Heart left ventricle (tissue), 16 donors: Measurements from ENCODE around the gene MRPL14. TPM values are rescaled to one million over a fixed set of nuclear protein-coding genes. Genes with fewer than 3 reads are reported as not detected.

Experiments used
- ATAC-seq, 4 donors: fragments of 200-7000 bp; cut with Tn5 transposase; one replicate each; pipeline ENCODE4 v1.9.1; 2020 to 2022; ENCODE audit warnings: moderate library complexity in 4 of 4, mild to moderate bottlenecking in 3 of 4, moderate number of reproducible peaks in 1 of 4
- DNase-seq, 5 donors: peaks; one replicate each; pipeline ENCODE4 v3.0.0-alpha.2; 2020
- H3K27ac ChIP-seq, 12 donors: fragments of 200-600 bp; sonication (generic) in 4 of 12; one replicate each; pipeline versions ENCODE4 v1.5.0 to v1.8.0; 2016 to 2022; ENCODE audit warnings: mild to moderate bottlenecking in 2 of 12
- H3K27me3 ChIP-seq, 9 donors: fragments of 200-600 bp; sonication (generic) in 2 of 9; one replicate each; pipeline versions ENCODE4 v1.5.1 to v1.8.0; 2016 to 2022; ENCODE audit warnings: mild to moderate bottlenecking in 3 of 9
- H3K36me3 ChIP-seq, 9 donors: fragments of 200-600 bp; sonication (generic) in 2 of 9; one replicate each; pipeline versions ENCODE4 v1.5.0 to v1.8.0; 2018 to 2022; ENCODE audit warnings: mild to moderate bottlenecking in 2 of 9
- H3K4me1 ChIP-seq, 12 donors: fragments of 200-600 bp; sonication (generic) in 4 of 12; one replicate each; pipeline versions ENCODE4 v1.5.0 to v1.8.0; 2016 to 2022; ENCODE audit warnings: mild to moderate bottlenecking in 3 of 12
- H3K4me3 ChIP-seq, 12 donors: fragments of 200-600 bp; sonication (generic) in 4 of 12; one replicate each; pipeline versions ENCODE4 v1.5.0 to v1.8.0; 2017 to 2022; ENCODE audit warnings: mild to moderate bottlenecking in 9 of 12, moderate library complexity in 4 of 12
- H3K9me3 ChIP-seq, 12 donors: fragments of 200-600 bp; sonication (generic) in 4 of 12; one replicate each; pipeline versions ENCODE4 v1.5.0 to v1.8.0; 2016 to 2022; ENCODE audit warnings: mild to moderate bottlenecking in 1 of 12
- POLR2A ChIP-seq, 2 donors: fragments of 450-650 bp; IDR thresholded peaks; one replicate each; pipeline ENCODE4 v1.6.1; 2017; ENCODE audit warnings: antibody characterized with exemption in 2 of 2, mild to moderate bottlenecking in 2 of 2, moderate library complexity in 2 of 2
- WGBS, 4 donors: extraction: QIAGEN DNeasy Blood & Tissue Kit in 2 of 4; methylation state at CpG; one replicate each; pipeline versions ENCODE4 v1.1.5 to v1.1.7; 2013 to 2018; 5-methylcytosine and 5-hydroxymethylcytosine counted together
- intact Hi-C, 10 donors: fragments of 100-400 bp; cut with DNase I; formaldehyde crosslinking; loops; one replicate each; pipeline versions ENCODE4 v1.11.1 to v1.14.2; 2022
- long read RNA-seq, 3 donors: library from polyadenylated mRNA; unstranded; transcript quantifications; one replicate each; pipeline ENCODE4 v2.0.0, GENCODE V29; 2020 to 2021
- polyA plus RNA-seq, 2 donors: library from polyadenylated mRNA; stranded (reverse); fragments of 200-250 nt; gene quantifications; one replicate each; pipeline ENCODE4 v1.2.3, GENCODE V29; 2013
- total RNA-seq, 9 donors: library from RNA; depleted of rRNA in 2 of 9; stranded (reverse); fragments of >200 nt in 2 of 9; fragmentation: NEBNext Ultra II Directional in 3 of 9; extraction: Animal tissue kit (Norgen Biotek cat#: 25700) in 3 of 9; gene quantifications; one replicate each; pipeline versions ENCODE4 v1.1.0 to v1.2.4, GENCODE V29; 2016 to 2023
- TF ChIP-seq, protein P1 (sequence below), 12 donors: fragments of 200-600 bp; sonication (generic) in 4 of 12; IDR thresholded peaks; one replicate each; pipeline versions ENCODE4 v1.5.0 to v1.8.0; 2018 to 2022; ENCODE audit warnings: antibody characterized with exemption in 12 of 12, mild to moderate bottlenecking in 5 of 12
- donor health status: ischemic (EF 13 %, LVEDD 7.1; RV severe dilation, severe dysfunction).
- donor health status: healthy with polysubstance abuse.
- donor health status: DM: no; HTN: yes; CAD: no.
- donor health status: DM: no; HTN: no; CAD: no.
- donor health status: ischemic (EF 25% LVEDD 6.9; RV normal size, moderate dysfunction).
- donor health status: ischemic (EF 25% LVEDD 5.7; RV mildly dilated, moderate dysfunction).
- donor health status: healthy.
- donor health status: DM: yes; HTN: yes; CAD: no.
- donor health status: ischemic (EF 35%, LVEDD 5.7; RV mildly dilated, moderate dysfunction).
- donor health status: nonischemic (EF 11% LVEDD 7.7; RV severe dilation, severe dysfunction).
- donor health status: DM: yes; HTN: yes; CAD: no.
- donor health status: PGD.
- donor health status: ischemic (EF 29% LVEDD 5.4; RV normal size, mild dysfunction).
- donor health status: nonischemic (EF 23%, LVEDD 6.1; RV moderate dilation, normal function).

The MRPL14 gene
- total RNA-seq (10 to 100 TPM; 35.3 to 60.2 (median 44.1) TPM), polyA plus RNA-seq (10 to 100 TPM; 40.5 to 72.9 TPM)
- long read RNA-seq, donor 1, transcript MRPL14-201 (3 exons, 959 nt), result major isoform, 45 of 49 reads
- long read RNA-seq, donor 1, partial matches to known transcripts, result 2 of 49 reads
- long read RNA-seq, donor 1, other reads (novel, unspliced or antisense), result 2 of 49 reads
- long read RNA-seq, donor 2, transcript MRPL14-201 (3 exons, 959 nt), result major isoform, 46 of 56 reads
- long read RNA-seq, donor 2, partial matches to known transcripts, result 1 of 56 reads
- long read RNA-seq, donor 2, other reads (novel, unspliced or antisense), result 9 of 56 reads
- long read RNA-seq, donor 3, transcript MRPL14-201 (3 exons, 959 nt), result major isoform, 35 of 37 reads
- long read RNA-seq, donor 3, partial matches to known transcripts, result 0 of 37 reads
- long read RNA-seq, donor 3, other reads (novel, unspliced or antisense), result 2 of 37 reads

DNA sequence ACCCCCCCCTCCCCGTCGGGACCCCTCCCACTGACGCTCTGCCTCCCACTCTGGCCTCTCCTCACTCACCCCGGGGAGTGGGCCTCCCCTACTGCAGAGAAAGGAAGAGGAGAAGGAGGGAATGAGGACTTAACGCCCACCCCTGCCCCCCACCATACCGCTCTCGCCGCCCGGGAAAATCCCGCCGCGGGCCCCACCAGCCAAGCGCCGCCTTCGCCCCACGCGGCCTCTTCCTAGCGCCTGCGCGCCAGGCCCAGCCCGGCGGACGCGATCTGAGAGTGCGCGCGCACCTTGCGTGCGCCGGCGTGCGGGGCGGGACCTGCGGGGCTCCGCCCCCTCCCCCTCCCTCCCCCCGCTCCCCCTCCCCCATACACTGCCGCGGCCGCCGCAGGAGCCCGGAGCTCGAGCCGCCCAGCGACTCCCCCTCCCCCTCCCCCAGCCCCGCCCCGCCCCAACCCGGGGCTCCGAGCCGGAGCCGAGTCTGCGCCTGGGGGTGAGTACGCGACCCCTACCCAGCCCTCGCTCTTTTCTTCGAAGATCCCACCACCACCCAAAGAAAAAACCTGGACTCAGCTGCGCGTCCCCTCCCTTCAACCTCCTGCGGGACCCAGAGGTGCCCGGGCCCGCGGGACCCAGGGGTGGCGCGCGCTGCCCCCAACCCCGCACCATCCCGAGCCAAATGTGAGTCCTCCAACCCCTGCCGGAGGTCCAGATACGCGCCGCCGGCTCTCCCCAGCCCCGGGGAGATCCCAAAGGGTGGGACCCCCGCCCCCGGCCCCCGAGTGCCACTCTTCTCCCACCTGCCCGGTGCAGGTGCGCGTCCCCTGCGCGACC is at the start of gene MRPL14, which contains the start of gene TMEM63B:
Gene MRPL14 (minus strand): TSS at position 267 of the 834 bp plus-strand sequence. CDS start 10,841 bp downstream, outside the sequence.
Gene TMEM63B (plus strand): TSS at position 369 of the 834 bp plus-strand sequence. CDS start 7,031 bp downstream, outside the sequence.
- Histone ChIP-seq H3K9me3 (no peaks in the 10 kb centered on the region), H3K4me1 (peaks cover 5 to 70% (median 47%) of the 10 kb centered on the region in 12 donors), H3K27me3 (no peaks in the 10 kb centered on the region), H3K36me3 (peaks cover 0 to 6% (median 0%) of the 10 kb centered on the region in 9 donors), H3K27ac (peak within 1 kb of the TSS; percentile 66 to 98 (median 92)), H3K4me3 (peak within 1 kb of the TSS; percentile 48 to 99 (median 96))
- ATAC-seq, result peak; percentile 89 to 96 (median 95)
- 0 to 1% (median 0%) methylated on average over 8 to 78 of the region's 80 CpGs for WGBS, 4 donors
- DNase-seq, result peak; percentile 90 to 96 (median 92)
- intact Hi-C loops, result loop anchor here in 1 of 10 donors (2.0 kb wide), 1 partner anchor 23 kb away; no protein-coding TSS in a partner anchor
- peak in 1 of 2 donors; percentile 64 for TF ChIP-seq POLR2A (IDR thresholded peaks at IDR 0.05)
- TF ChIP-seq, protein P1, sequence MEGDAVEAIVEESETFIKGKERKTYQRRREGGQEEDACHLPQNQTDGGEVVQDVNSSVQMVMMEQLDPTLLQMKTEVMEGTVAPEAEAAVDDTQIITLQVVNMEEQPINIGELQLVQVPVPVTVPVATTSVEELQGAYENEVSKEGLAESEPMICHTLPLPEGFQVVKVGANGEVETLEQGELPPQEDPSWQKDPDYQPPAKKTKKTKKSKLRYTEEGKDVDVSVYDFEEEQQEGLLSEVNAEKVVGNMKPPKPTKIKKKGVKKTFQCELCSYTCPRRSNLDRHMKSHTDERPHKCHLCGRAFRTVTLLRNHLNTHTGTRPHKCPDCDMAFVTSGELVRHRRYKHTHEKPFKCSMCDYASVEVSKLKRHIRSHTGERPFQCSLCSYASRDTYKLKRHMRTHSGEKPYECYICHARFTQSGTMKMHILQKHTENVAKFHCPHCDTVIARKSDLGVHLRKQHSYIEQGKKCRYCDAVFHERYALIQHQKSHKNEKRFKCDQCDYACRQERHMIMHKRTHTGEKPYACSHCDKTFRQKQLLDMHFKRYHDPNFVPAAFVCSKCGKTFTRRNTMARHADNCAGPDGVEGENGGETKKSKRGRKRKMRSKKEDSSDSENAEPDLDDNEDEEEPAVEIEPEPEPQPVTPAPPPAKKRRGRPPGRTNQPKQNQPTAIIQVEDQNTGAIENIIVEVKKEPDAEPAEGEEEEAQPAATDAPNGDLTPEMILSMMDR (IDR thresholded peaks at IDR 0.05), result no peak

DNA sequence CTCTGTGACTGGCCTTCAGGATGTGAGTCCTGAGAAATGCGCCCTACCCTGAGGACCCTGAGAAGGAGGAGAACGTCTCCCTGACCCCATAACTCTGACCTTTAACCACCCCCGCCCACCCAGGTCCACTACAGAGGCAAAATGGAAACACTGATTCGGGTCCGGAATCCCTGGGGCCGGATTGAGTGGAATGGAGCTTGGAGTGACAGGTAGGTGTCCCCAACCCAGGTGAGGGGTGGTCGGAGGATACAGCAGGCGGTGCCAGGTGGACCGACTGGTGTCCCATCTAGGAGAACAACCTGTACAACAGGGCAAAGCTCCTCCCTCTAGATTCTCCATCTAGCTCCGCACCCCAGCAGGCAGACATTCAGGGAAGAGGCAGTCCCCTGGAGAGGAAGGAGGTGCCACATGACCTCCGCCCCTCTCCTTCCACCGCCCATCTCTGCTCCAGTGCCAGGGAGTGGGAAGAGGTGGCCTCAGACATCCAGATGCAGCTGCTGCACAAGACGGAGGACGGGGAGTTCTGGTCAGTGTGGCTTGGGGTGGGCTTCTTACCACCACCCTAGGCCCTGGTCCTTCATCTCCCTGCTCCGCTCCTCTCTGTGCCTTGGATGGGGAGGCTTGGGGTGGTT is 49.0 kb upstream of the MRPL14 start:
- 82 to 85% (median 85%) methylated on average over 15 of the region's 15 CpGs for WGBS, 4 donors
- Histone ChIP-seq H3K4me3 (peak overlapping the region in 1 of 12 donors; percentile 6), H3K4me1 (peaks cover 0 to 34% (median 22%) of the 10 kb centered on the region in 12 donors), H3K27me3 (no peaks in the 10 kb centered on the region), H3K36me3 (no peaks in the 10 kb centered on the region), H3K27ac (no peak overlapping the region), H3K9me3 (no peaks in the 10 kb centered on the region)
- TF ChIP-seq, protein P1 (IDR thresholded peaks at IDR 0.05), result no peak
- no peak for TF ChIP-seq POLR2A (IDR thresholded peaks at IDR 0.05)
- ATAC-seq (no peak), DNase-seq (no peak)
- intact Hi-C loops, result loop anchor here in 5 of 10 donors (5.0 to 10.0 kb wide), 4 partner anchors 36 to 159 kb away; partner anchors contain the start of genes MYMX (in 2 of the 5) and SLC29A1 (in 1 of the 5)

DNA sequence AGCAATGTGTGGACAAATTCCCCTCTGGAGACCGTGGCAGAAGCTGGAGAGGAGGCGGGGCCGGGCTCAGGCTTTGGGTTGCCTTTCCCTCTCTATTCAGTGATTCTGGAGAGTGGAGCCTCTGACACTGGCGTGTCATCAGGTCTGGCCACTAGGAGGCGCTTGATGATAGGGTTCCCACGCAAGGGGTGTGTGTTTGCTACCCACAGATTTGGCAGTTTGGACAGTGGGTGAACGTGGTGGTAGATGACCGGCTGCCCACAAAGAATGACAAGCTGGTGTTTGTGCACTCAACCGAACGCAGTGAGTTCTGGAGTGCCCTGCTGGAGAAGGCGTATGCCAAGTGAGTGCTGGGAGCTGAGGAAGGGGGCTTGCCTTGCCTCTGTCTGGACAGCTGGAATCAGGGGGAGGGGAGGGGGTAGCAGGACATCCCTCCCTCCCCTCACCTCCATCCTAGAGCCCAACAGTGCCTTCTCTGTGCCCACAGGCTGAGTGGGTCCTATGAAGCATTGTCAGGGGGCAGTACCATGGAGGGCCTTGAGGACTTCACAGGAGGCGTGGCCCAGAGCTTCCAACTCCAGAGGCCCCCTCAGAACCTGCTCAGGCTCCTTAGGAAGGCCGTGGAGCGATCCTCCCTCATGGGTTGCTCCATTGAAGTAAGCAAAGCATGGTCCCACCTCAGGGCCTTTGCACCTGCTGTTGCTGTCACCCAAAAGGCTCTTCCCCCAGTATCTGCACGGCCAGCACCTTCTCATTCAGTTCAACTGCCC is 45.7 kb upstream of the MRPL14 start:
- no peak for TF ChIP-seq POLR2A (IDR thresholded peaks at IDR 0.05)
- TF ChIP-seq, protein P1 (IDR thresholded peaks at IDR 0.05), result peak; percentile 83 to 96 (median 90)
- WGBS, 4 donors, result 27 to 34% (median 28%) methylated on average over 10 to 15 of the region's 15 CpGs
- intact Hi-C loops, result loop anchor here (1.0 to 10.0 kb wide), 9 partner anchors 61 to 166 kb away; partner anchors contain the start of gene SLC35B2 (in 4 of the 10)
- DNase-seq (peak; percentile 84 to 90 (median 85)), ATAC-seq (peak; percentile 84 to 94 (median 94))
- Histone ChIP-seq H3K4me1 (peaks cover 0 to 25% (median 15%) of the 10 kb centered on the region in 12 donors), H3K9me3 (no peaks in the 10 kb centered on the region), H3K27me3 (no peaks in the 10 kb centered on the region), H3K27ac (no peak overlapping the region), H3K4me3 (no peak overlapping the region), H3K36me3 (no peaks in the 10 kb centered on the region)
